GM23338 (cell line): ENCODE results near the gene SS18. TPM values are rescaled to one million over a fixed set of nuclear protein-coding genes. Genes with fewer than 3 reads are reported as not detected.

ENCODE experiments used
- ATAC-seq: fragments of 200-7000 bp; cut with Tn5 transposase; 3 replicates; pipeline ENCODE4 v1.9.1; 2020
- DNase-seq: peaks from one replicate; pipeline ENCODE4 v3.0.0-alpha.2; 2015; ENCODE audit warnings: low spot score
- H2AFZ ChIP-seq: fragments of 200-600 bp; sonication (generic); 2 replicates; pipeline ENCODE4 v1.8.0; 2016; ENCODE audit warnings: antibody characterized with exemption, mild to moderate bottlenecking, moderate library complexity
- H3F3A ChIP-seq: fragments of 200-600 bp; sonication (generic); replicated peaks from 2 replicates; pipeline ENCODE4 v1.8.0; 2017; ENCODE audit warnings: antibody characterized with exemption, mixed run types, low read depth
- H3K27ac ChIP-seq: fragments of 200-600 bp; sonication (generic); 2 replicates; pipeline ENCODE4 v1.6.1; 2016; ENCODE audit warnings: low read depth
- H3K27me3 ChIP-seq: fragments of 200-600 bp; sonication (generic); 2 replicates; pipeline ENCODE4 v1.8.0; 2016; ENCODE audit warnings: mild to moderate bottlenecking, mixed run types, moderate library complexity; ENCODE audit not compliant: insufficient read depth
- H3K36me3 ChIP-seq: fragments of 200-600 bp; sonication (generic); 2 replicates; pipeline ENCODE4 v1.8.0; 2016; ENCODE audit warnings: mild to moderate bottlenecking; ENCODE audit not compliant: insufficient read depth
- H3K4me1 ChIP-seq: fragments of 200-600 bp; sonication (generic); 2 replicates; pipeline ENCODE4 v1.8.0; 2016; ENCODE audit warnings: mild to moderate bottlenecking, moderate library complexity; ENCODE audit not compliant: insufficient read depth
- H3K4me2 ChIP-seq: fragments of 200-600 bp; sonication (generic); 2 replicates; pipeline ENCODE4 v1.7.1; 2017; ENCODE audit warnings: mixed run types
- H3K4me3 ChIP-seq: fragments of 200-600 bp; sonication (generic); 2 replicates; pipeline ENCODE4 v1.6.1; 2016; ENCODE audit warnings: mixed run types
- H3K79me2 ChIP-seq: fragments of 200-600 bp; sonication (generic); replicated peaks from 2 replicates; pipeline ENCODE4 v1.8.0; 2017; ENCODE audit warnings: mild to moderate bottlenecking; ENCODE audit not compliant: insufficient read depth
- H3K9me2 ChIP-seq: fragments of 200-600 bp; sonication (generic); 2 replicates; pipeline ENCODE4 v1.8.0; 2017; ENCODE audit not compliant: insufficient read depth
- H4K20me1 ChIP-seq: fragments of 200-600 bp; sonication (generic); replicated peaks from 2 replicates; pipeline ENCODE4 v1.8.0; 2017; ENCODE audit warnings: mild to moderate bottlenecking; ENCODE audit not compliant: insufficient read depth
- H3K27ac Mint-ChIP-seq: 2 replicates; pipeline ENCODE4 v1.8.0; 2020; ENCODE audit warnings: inconsistent platforms, mild to moderate bottlenecking, moderate library complexity, mixed read lengths
- H3K27me3 Mint-ChIP-seq: 3 replicates; pipeline ENCODE4 v1.8.0; 2022; ENCODE audit warnings: low read depth, mild to moderate bottlenecking, moderate library complexity, mixed read lengths, inconsistent platforms; ENCODE audit not compliant: insufficient read depth, poor library complexity
- H3K36me3 Mint-ChIP-seq: 3 replicates; pipeline ENCODE4 v1.8.0; 2021; ENCODE audit warnings: low read depth, mild to moderate bottlenecking, inconsistent platforms, moderate library complexity, mixed read lengths
- H3K4me1 Mint-ChIP-seq: 3 replicates; pipeline ENCODE4 v1.8.0; 2020; ENCODE audit warnings: mild to moderate bottlenecking, inconsistent platforms, mixed read lengths
- H3K4me3 Mint-ChIP-seq: 3 replicates; pipeline ENCODE4 v1.8.0; 2021; ENCODE audit warnings: moderate library complexity, mild to moderate bottlenecking, inconsistent platforms, mixed read lengths
- H3K9me3 Mint-ChIP-seq: 3 replicates; pipeline ENCODE4 v1.8.0; 2020; ENCODE audit warnings: moderate library complexity, mild to moderate bottlenecking, inconsistent platforms, mixed read lengths
- CREB1 ChIP-seq: fragments of 250-450 bp; sonication (Bioruptor Pico); IDR thresholded peaks from 2 replicates; pipeline ENCODE4 v1.5.0; 2020; ENCODE audit warnings: low read depth, mild to moderate bottlenecking, moderate library complexity
- ETS1 ChIP-seq: IDR thresholded peaks from 2 replicates; pipeline ENCODE4 v1.6.1; 2016; ENCODE audit warnings: antibody characterized with exemption
- EZH2 ChIP-seq: fragments of 200-600 bp; sonication (generic); IDR thresholded peaks from one replicate; pipeline ENCODE4 v1.8.0; 2017; ENCODE audit warnings: antibody characterized with exemption, mild to moderate bottlenecking, low read depth; ENCODE audit not compliant: unreplicated experiment
- EZH2phosphoT487 ChIP-seq: fragments of 200-600 bp; sonication (generic); IDR thresholded peaks from one replicate; pipeline ENCODE4 v1.8.1; 2018; ENCODE audit warnings: antibody characterized with exemption; ENCODE audit not compliant: unreplicated experiment
- JUNB ChIP-seq: IDR thresholded peaks from one replicate; pipeline ENCODE4 v1.6.1; 2016; ENCODE audit warnings: antibody characterized with exemption; ENCODE audit not compliant: unreplicated experiment
- NANOG ChIP-seq: IDR thresholded peaks from 2 replicates; pipeline ENCODE4 v1.6.1; 2016; ENCODE audit warnings: antibody characterized with exemption, borderline replicate concordance
- POLR2AphosphoS5 ChIP-seq: IDR thresholded peaks from 2 replicates; pipeline ENCODE4 v1.6.1; 2016; ENCODE audit warnings: antibody characterized with exemption, low read depth
- STAT1 ChIP-seq: IDR thresholded peaks from one replicate; pipeline ENCODE4 v1.6.1; 2016; ENCODE audit warnings: antibody characterized with exemption; ENCODE audit not compliant: unreplicated experiment
- ZNF114 ChIP-seq: fragments of 250-450 bp; sonication (Bioruptor Pico); IDR thresholded peaks from 2 replicates; pipeline ENCODE4 v1.5.0; 2020; ENCODE audit warnings: mild to moderate bottlenecking, moderate library complexity
- ZNF462 ChIP-seq: fragments of 250-450 bp; sonication (Bioruptor Pico); IDR thresholded peaks from 2 replicates; pipeline ENCODE4 v1.5.0; 2020; ENCODE audit warnings: mild to moderate bottlenecking, moderate library complexity
- long read RNA-seq: library from polyadenylated mRNA; unstranded; transcript quantifications from one replicate; pipeline ENCODE4 v2.0.0, GENCODE V29; 2020; ENCODE audit not compliant: unreplicated experiment
- polyA plus RNA-seq: library from polyadenylated mRNA; unstranded; fragments of >200 nt; fragmentation: Nextera tagmentation; extraction: Ambion mirVana; gene quantifications from 2 replicates; pipeline ENCODE4 v1.2.1, GENCODE V29; 2016
- total RNA-seq: library from RNA; depleted of rRNA; stranded (reverse); fragments of >200 nt; shearing (Covaris generic); gene quantifications from 2 replicates; pipeline ENCODE4 v1.2.3, GENCODE V29; 2014; rRNA removed

The SS18 gene, protein sequence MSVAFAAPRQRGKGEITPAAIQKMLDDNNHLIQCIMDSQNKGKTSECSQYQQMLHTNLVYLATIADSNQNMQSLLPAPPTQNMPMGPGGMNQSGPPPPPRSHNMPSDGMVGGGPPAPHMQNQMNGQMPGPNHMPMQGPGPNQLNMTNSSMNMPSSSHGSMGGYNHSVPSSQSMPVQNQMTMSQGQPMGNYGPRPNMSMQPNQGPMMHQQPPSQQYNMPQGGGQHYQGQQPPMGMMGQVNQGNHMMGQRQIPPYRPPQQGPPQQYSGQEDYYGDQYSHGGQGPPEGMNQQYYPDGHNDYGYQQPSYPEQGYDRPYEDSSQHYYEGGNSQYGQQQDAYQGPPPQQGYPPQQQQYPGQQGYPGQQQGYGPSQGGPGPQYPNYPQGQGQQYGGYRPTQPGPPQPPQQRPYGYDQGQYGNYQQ
- total RNA-seq = 139 and 148 TPM in 2 replicates
- polyA plus RNA-seq = 33.4 and 41.3 TPM in 2 replicates
- long read RNA-seq, transcript SS18-201 (10 exons, 1,836 nt) = major isoform, 11 of 16 reads
- long read RNA-seq, partial matches to known transcripts = 0 of 16 reads
- long read RNA-seq, other reads (novel, unspliced or antisense) = 1 of 16 reads

- peak within 1 kb of the TSS; percentile 92 for H3K27ac ChIP-seq
These were observed at the start of gene SS18 for GRCh38 chr18:26090130-26091046. Gene SS18 (minus strand): TSS chr18:26090613. CDS start chr18:26090569, 44 bp downstream.

GRCh38 chr18:26135548-26135947, 45.1 kb upstream of the SS18 start:
- no peak overlapping the region for H3K27ac Mint-ChIP-seq
- H4K20me1 ChIP-seq = no peaks in the 10 kb centered on the region
- no peaks in the 10 kb centered on the region for H3K4me1 ChIP-seq
- H3K9me2 ChIP-seq = no peaks in the 10 kb centered on the region
- H3K9me3 Mint-ChIP-seq = no peaks in the 10 kb centered on the region
- ATAC-seq = no peak
- no peaks in the 10 kb centered on the region for H3K36me3 Mint-ChIP-seq
- H3K36me3 ChIP-seq = no peaks in the 10 kb centered on the region
- H3K4me3 ChIP-seq = no peak overlapping the region
- H3K4me1 Mint-ChIP-seq = peaks cover 8% of the 10 kb centered on the region; the same call in 2 of the 3 replicates
- no peak overlapping the region for H3K4me2 ChIP-seq
- no peaks in the 10 kb centered on the region for H3F3A ChIP-seq
- no peak overlapping the region for H3K4me3 Mint-ChIP-seq
- no peaks in the 10 kb centered on the region for H3K79me2 ChIP-seq
- H3K27me3 ChIP-seq = peaks cover 5% of the 10 kb centered on the region
- H3K27ac ChIP-seq = no peak overlapping the region
- H2AFZ ChIP-seq = no peak overlapping the region
- H3K27me3 Mint-ChIP-seq = no peaks in the 10 kb centered on the region
- DNase-seq = no peak
- no peak for TF ChIP-seq NANOG
- TF ChIP-seq STAT1 = no peak
- TF ChIP-seq ZNF462 (CRISPR knock-in tag) = no peak
- no peak for TF ChIP-seq ZNF114 (CRISPR knock-in tag)

More at GRCh38 chr18:26090130-26091046, at the start of gene SS18:
- Histone ChIP-seq H4K20me1 (peaks cover 19% of the 10 kb centered on the region), H3K79me2 (peaks cover 44% of the 10 kb centered on the region), H3K4me2 (peak within 1 kb of the TSS; percentile 81), H3K36me3 (peaks cover 9% of the 10 kb centered on the region; the same call in 1 of the 2 replicates), H3K9me2 (no peaks in the 10 kb centered on the region), H2AFZ (peak within 1 kb of the TSS; percentile 97), H3F3A (0 out of 2 replicates have a peak, but pooled peaks cover 4% of the 10 kb centered on the region), H3K4me1 (peaks cover 9% of the 10 kb centered on the region), H3K27me3 (no peaks in the 10 kb centered on the region), H3K4me3 (peak within 1 kb of the TSS; percentile 89)
- Mint-ChIP-seq H3K9me3 (no peaks in the 10 kb centered on the region), H3K27ac (peak within 1 kb of the TSS; percentile 85), H3K4me3 (peak within 1 kb of the TSS; percentile 91), H3K4me1 (peaks cover 13% of the 10 kb centered on the region), H3K36me3 (peaks cover 7% of the 10 kb centered on the region; the same call in 2 of the 3 replicates), H3K27me3 (peaks cover 2% of the 10 kb centered on the region)
- ATAC-seq (peak; percentile 88), DNase-seq (peak; percentile 97)
- TF ChIP-seq ZNF114 (CRISPR knock-in tag) = no peak
- TF ChIP-seq EZH2phosphoT487 = no peak
- TF ChIP-seq ETS1 = 0 out of 2 replicates have a peak, but pooled peaks have one; percentile 36
- peak; percentile 4; the same call in 1 of the 2 replicates for TF ChIP-seq CREB1 (CRISPR knock-in tag)
- peak; percentile 66 for TF ChIP-seq JUNB
- TF ChIP-seq EZH2 = no peak
- TF ChIP-seq POLR2AphosphoS5 = peak; percentile 82
